HL-60 (cell line): ENCODE results near the gene GALNT6.

ENCODE experiments used
- DNase-seq, 2 experiments: peaks; one replicate each; pipeline ENCODE4 v3.0.0-alpha.2; 2010 to 2020; ENCODE audit warnings: low read depth in 1 of 2, low spot score in 1 of 2
- H3K27ac ChIP-seq: fragments of 250-450 bp; sonication (Bioruptor Pico); replicated peaks from 2 replicates; pipeline ENCODE4 v1.5.1; 2020; ENCODE audit warnings: mild to moderate bottlenecking, moderate library complexity
- H3K27me3 ChIP-seq: fragments of 250-450 bp; sonication (Bioruptor Pico); 2 replicates; pipeline ENCODE4 v1.5.1; 2021; ENCODE audit warnings: mild to moderate bottlenecking, moderate library complexity; ENCODE audit not compliant: insufficient read depth, poor library complexity, severe bottlenecking
- H3K4me3 ChIP-seq: replicated peaks from 2 replicates; pipeline ENCODE4 v1.5.1; 2011; ENCODE audit warnings: mild to moderate bottlenecking, control low read depth, low read length; ENCODE audit not compliant: insufficient read depth
- CTCF ChIP-seq: IDR thresholded peaks from one replicate; pipeline ENCODE4 v1.5.1; 2011; ENCODE audit warnings: low read length, control low read depth, inconsistent platforms; ENCODE audit not compliant: insufficient read depth
- GABPA ChIP-seq: IDR thresholded peaks from 2 replicates; pipeline ENCODE4 v1.6.1; 2012; ENCODE audit warnings: low read depth
- POLR2AphosphoS5 ChIP-seq: IDR thresholded peaks from 2 replicates; pipeline ENCODE4 v1.6.1; 2012; ENCODE audit warnings: low read depth
- SPI1 ChIP-seq: IDR thresholded peaks from 2 replicates; pipeline ENCODE4 v1.6.1; 2012; ENCODE audit warnings: low read depth, mild to moderate bottlenecking, borderline replicate concordance
- TF ChIP-seq, protein P1 (sequence below): IDR thresholded peaks from 2 replicates; pipeline ENCODE4 v1.6.1; 2012; ENCODE audit warnings: low read depth; ENCODE audit not compliant: insufficient replicate concordance

GALNT6 gene

DNA sequence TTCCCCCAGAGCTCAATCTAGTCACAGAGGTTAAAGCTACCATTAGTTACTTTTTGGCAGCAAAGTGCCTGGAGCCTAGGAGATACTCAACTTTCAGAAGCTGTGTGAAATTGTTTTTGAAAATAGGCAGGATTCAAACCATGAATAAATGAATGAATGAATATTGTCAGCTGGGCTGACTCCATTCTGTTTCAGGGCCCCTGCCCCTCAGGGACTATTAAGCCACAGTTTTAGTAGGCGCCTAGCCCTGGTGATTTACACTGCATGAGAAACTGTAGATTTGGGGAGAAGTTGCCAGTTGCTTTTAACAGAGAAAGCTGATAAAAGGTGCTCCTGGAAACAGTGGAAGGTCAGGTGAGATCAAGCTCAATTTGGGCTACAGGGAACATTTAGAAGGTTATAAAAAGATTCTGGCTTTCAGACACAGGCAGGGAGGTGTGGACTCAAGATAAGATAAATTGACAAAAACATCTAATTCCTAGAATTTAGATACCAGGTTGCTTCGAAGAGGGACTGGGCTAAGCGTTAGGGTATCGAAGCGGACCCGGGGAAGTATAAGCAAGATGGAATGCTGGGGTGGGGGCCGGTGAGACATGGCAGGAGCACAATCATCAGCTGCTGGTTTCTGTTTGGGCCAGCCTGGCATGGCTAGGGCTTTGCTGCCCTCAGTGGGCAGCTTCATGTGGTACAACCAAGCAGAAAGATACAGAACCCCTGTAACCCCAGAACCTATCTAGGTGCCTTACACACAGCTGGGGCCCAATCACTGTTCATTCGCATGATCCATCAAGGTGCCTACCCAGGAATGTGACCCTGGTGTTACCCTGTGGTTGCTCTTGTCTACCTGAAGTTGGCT, 29.8 kb downstream of the GALNT6 start:
- H3K4me3 ChIP-seq = no peak overlapping the region
- no peak overlapping the region for H3K27ac ChIP-seq
- DNase-seq = no peak
- TF ChIP-seq, protein P1, sequence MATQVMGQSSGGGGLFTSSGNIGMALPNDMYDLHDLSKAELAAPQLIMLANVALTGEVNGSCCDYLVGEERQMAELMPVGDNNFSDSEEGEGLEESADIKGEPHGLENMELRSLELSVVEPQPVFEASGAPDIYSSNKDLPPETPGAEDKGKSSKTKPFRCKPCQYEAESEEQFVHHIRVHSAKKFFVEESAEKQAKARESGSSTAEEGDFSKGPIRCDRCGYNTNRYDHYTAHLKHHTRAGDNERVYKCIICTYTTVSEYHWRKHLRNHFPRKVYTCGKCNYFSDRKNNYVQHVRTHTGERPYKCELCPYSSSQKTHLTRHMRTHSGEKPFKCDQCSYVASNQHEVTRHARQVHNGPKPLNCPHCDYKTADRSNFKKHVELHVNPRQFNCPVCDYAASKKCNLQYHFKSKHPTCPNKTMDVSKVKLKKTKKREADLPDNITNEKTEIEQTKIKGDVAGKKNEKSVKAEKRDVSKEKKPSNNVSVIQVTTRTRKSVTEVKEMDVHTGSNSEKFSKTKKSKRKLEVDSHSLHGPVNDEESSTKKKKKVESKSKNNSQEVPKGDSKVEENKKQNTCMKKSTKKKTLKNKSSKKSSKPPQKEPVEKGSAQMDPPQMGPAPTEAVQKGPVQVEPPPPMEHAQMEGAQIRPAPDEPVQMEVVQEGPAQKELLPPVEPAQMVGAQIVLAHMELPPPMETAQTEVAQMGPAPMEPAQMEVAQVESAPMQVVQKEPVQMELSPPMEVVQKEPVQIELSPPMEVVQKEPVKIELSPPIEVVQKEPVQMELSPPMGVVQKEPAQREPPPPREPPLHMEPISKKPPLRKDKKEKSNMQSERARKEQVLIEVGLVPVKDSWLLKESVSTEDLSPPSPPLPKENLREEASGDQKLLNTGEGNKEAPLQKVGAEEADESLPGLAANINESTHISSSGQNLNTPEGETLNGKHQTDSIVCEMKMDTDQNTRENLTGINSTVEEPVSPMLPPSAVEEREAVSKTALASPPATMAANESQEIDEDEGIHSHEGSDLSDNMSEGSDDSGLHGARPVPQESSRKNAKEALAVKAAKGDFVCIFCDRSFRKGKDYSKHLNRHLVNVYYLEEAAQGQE = no peak
- no peak for TF ChIP-seq SPI1
- TF ChIP-seq POLR2AphosphoS5 = no peak
- TF ChIP-seq CTCF = no peak
- TF ChIP-seq GABPA = no peak
- no peaks in the 10 kb centered on the region for H3K27me3 ChIP-seq

DNA sequence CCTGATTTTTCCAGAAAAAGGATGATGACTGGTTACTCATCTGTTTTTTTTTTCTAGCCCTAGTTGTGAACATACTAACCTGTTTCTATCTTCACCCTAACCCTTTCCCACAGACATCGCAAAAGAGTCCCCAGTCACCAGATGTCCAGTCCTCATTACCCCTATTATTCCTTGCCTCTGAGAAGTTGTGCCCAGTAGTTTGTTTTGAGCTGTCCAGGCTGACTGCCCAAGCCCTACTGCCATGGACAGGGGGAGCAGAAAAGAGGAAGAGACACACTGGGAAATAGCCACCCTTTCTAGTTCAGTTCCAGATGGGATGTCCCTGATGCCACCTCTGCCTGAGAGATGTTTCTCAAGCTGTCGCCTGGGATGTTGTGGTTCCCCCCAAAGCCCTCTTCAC, 30.9 kb downstream of the GALNT6 start:
- no peak for DNase-seq
- H3K27me3 ChIP-seq = no peaks in the 10 kb centered on the region
- H3K4me3 ChIP-seq = no peak overlapping the region
- TF ChIP-seq, protein P1 = no peak
- TF ChIP-seq GABPA (no peak), CTCF (no peak), SPI1 (no peak), POLR2AphosphoS5 (no peak)
- H3K27ac ChIP-seq = no peak overlapping the region

DNA sequence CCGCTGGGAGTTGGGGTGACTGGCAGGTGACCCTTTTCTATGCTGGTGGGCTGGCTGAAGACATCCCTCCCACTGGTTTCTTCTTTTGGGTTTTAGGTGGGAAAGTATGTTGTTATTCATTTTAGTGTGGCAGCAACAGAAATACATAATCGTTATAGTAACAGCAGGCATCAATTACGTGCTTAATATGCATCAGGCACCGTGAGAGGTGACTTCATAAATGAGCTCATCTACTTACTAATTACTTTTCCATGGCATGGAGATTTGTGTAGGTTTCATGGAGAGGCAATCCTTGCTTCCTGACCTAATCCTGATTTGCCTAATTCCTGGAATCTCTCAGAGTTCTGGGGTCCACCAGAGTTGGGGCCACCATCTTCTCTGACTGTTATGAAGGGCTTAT, 31.4 kb downstream of the GALNT6 start:
- no peaks in the 10 kb centered on the region for H3K27me3 ChIP-seq
- TF ChIP-seq CTCF (no peak), SPI1 (no peak)
- TF ChIP-seq, protein P1 = no peak

More for the DNA sequence above, 31.4 kb downstream of the GALNT6 start:
- no peak overlapping the region for H3K27ac ChIP-seq
- DNase-seq = no peak
- no peak overlapping the region for H3K4me3 ChIP-seq
